Prostate gland (tissue), 2 donors: ENCODE results near the gene ADAMTS17. TPM values are rescaled to one million over a fixed set of nuclear protein-coding genes. Genes with fewer than 3 reads are reported as not detected.
A peak's percentile ranks its signal among the peaks of the same experiment; 100 is the strongest.
"Not testable (repeated sequence)": the region's sequence is repeated elsewhere in the genome, so short reads cannot be mapped to it uniquely, and the experiment has no call there.

Experiments used
- DNase-seq: peaks from one replicate; pipeline ENCODE4 v3.0.0-alpha.2; 2019; ENCODE audit warnings: low spot score
- H3K27ac ChIP-seq, 2 donors: fragments of 200-600 bp; sonication (generic); 2 replicates each; pipeline ENCODE4 v1.5.1; 2017 to 2019
- H3K27me3 ChIP-seq: fragments of 200-600 bp; sonication (generic); replicated peaks from 2 replicates; pipeline ENCODE4 v1.5.1; 2019; ENCODE audit not compliant: insufficient read depth
- H3K36me3 ChIP-seq, 2 donors: fragments of 200-600 bp; sonication (generic); 1 replicate in 1 of 2; 2 replicates in 1 of 2; pipeline versions ENCODE4 v1.5.1 to v1.8.1; 2017 to 2019
- H3K4me1 ChIP-seq: fragments of 200-600 bp; sonication (generic); replicated peaks from 2 replicates; pipeline ENCODE4 v1.5.1; 2019
- H3K4me3 ChIP-seq, 2 donors: fragments of 200-600 bp; sonication (generic); 2 replicates each; pipeline ENCODE4 v1.5.1; 2017 to 2019
- H3K9me3 ChIP-seq: fragments of 200-600 bp; sonication (generic); 2 replicates; pipeline ENCODE4 v1.5.1; 2017
- CTCF ChIP-seq, 4 experiments: fragments of 200-600 bp in 2 of 4; fragments of 450-650 bp in 2 of 4; sonication (generic) in 2 of 4; IDR thresholded peaks; 1 replicate in 3 of 4; 2 replicates in 1 of 4; pipeline ENCODE4 v1.5.1; 2016 to 2019; ENCODE audit warnings: antibody characterized with exemption in 4 of 4, mild to moderate bottlenecking in 2 of 4, moderate library complexity in 2 of 4
- POLR2A ChIP-seq: fragments of 450-650 bp; IDR thresholded peaks from one replicate; pipeline ENCODE4 v1.6.1; 2016; ENCODE audit warnings: antibody characterized with exemption, mild to moderate bottlenecking
- POLR2AphosphoS5 ChIP-seq: sonication (generic); formaldehyde crosslinking; IDR thresholded peaks from one replicate; pipeline ENCODE4 v1.6.1; 2017; ENCODE audit warnings: antibody characterized with exemption
- WGBS: methylation state at CpG from one replicate; pipeline ENCODE4 v1.1.5; 2018; 5-methylcytosine and 5-hydroxymethylcytosine counted together
- intact Hi-C: fragments of 100-400 bp; cut with DNase I; formaldehyde crosslinking; loops from one replicate; pipeline ENCODE4 v1.14.2; 2022
- total RNA-seq, 2 donors: library from RNA; depleted of rRNA; stranded (reverse); fragments of >200 nt; gene quantifications; one replicate each; pipeline ENCODE4 v1.1.0, GENCODE V29; 2016

The ADAMTS17 gene
- total RNA-seq, 2 donors from 2014 or later: 2.7 to 5.6 TPM

- H3K27me3 ChIP-seq: no peaks in the 10 kb centered on the region
- H3K9me3 ChIP-seq: no peaks in the 10 kb centered on the region
- 15% methylated on average over 50 of the region's 56 CpGs for WGBS
- no peaks in the 10 kb centered on the region for H3K36me3 ChIP-seq
- H3K4me3 ChIP-seq: peak overlapping the region; percentile 71
- intact Hi-C loops: loop anchor here (10.0 kb wide), 1 partner anchor 664 kb away; no protein-coding TSS in a partner anchor
- no peak overlapping the region for H3K27ac ChIP-seq
- no peak for TF ChIP-seq POLR2AphosphoS5
- TF ChIP-seq POLR2A: no peak
- no peak for TF ChIP-seq CTCF (IDR thresholded peaks at IDR 0.05)
- no peak for DNase-seq
- H3K4me1 ChIP-seq: no peaks in the 10 kb centered on the region
Measured at GRCh38 chr15:100340721-100341238, 995 bp downstream of the ADAMTS17 start.

GRCh38 chr15:100339999-100340398 lies 1.8 kb downstream of the ADAMTS17 start:
- H3K27me3 ChIP-seq: no peaks in the 10 kb centered on the region
- no peak overlapping the region for H3K27ac ChIP-seq
- H3K4me1 ChIP-seq: no peaks in the 10 kb centered on the region
- H3K9me3 ChIP-seq: no peaks in the 10 kb centered on the region
- no peaks in the 10 kb centered on the region for H3K36me3 ChIP-seq
- 89% methylated on average over 12 of the region's 12 CpGs for WGBS
- TF ChIP-seq POLR2AphosphoS5: no peak
- no peak for TF ChIP-seq POLR2A
- no peak for TF ChIP-seq CTCF (IDR thresholded peaks at IDR 0.05)
- intact Hi-C loops: loop anchor here (2.0 to 10.0 kb wide), 2 partner anchors 411 to 665 kb away; no protein-coding TSS in a partner anchor
- H3K4me3 ChIP-seq: no peak overlapping the region
- DNase-seq: no peak

- H3K4me1 ChIP-seq, H3K4me3 ChIP-seq, H3K27ac ChIP-seq, H3K9me3 ChIP-seq, H3K36me3 ChIP-seq, DNase-seq, H3K27me3 ChIP-seq: not testable (repeated sequence)
- intact Hi-C loops: loop anchor here (2.0 kb wide), 1 partner anchor 411 kb away; no protein-coding TSS in a partner anchor
- whole genome bisulfite sequencing: 86% methylated on average over 7 of the region's 7 CpGs
Measured at GRCh38 chr15:100339451-100339850, 2.3 kb downstream of the ADAMTS17 start.

- DNase-seq: peak; percentile 87
- 10% methylated on average over 10 of the region's 10 CpGs for WGBS
- Histone ChIP-seq H3K36me3 (no peaks in the 10 kb centered on the region), H3K27ac (no peak overlapping the region), H3K4me3 (no peak overlapping the region), H3K27me3 (no peaks in the 10 kb centered on the region), H3K4me1 (no peaks in the 10 kb centered on the region), H3K9me3 (no peaks in the 10 kb centered on the region)
- intact Hi-C loops: loop anchor here (2.0 kb wide), 1 partner anchor 410 kb away; no protein-coding TSS in a partner anchor
- TF ChIP-seq POLR2AphosphoS5: peak; percentile 87
- peak; percentile 42 to 92 (median 85) for TF ChIP-seq CTCF (IDR thresholded peaks at IDR 0.05)
- TF ChIP-seq POLR2A: no peak
Measured at GRCh38 chr15:100338971-100339444, 2.8 kb downstream of the ADAMTS17 start.

GRCh38 chr15:100338247-100338646 lies 3.5 kb downstream of the ADAMTS17 start:
- intact Hi-C loops: loop anchor here (2.0 kb wide), 1 partner anchor 409 kb away; no protein-coding TSS in a partner anchor
- Histone ChIP-seq H3K4me3 (no peak overlapping the region), H3K36me3 (no peaks in the 10 kb centered on the region), H3K9me3 (no peaks in the 10 kb centered on the region), H3K27ac (no peak overlapping the region), H3K27me3 (no peaks in the 10 kb centered on the region), H3K4me1 (no peaks in the 10 kb centered on the region)
- no peak for DNase-seq
- WGBS: 85% methylated on average over 10 of the region's 10 CpGs
- no peak for TF ChIP-seq CTCF (IDR thresholded peaks at IDR 0.05)
- no peak for TF ChIP-seq POLR2A
- TF ChIP-seq POLR2AphosphoS5: no peak
